SIG-M5 treated with dmso at 0.1 percent for 504 hours (cell line): Measurements from ENCODE around the gene MVB12B.

Experiments
- DNase-seq: peaks from one replicate; lab custom pipeline; 2025; ENCODE audit not compliant: unreplicated experiment; lab: John Stamatoyannopoulos, UW

Gene MVB12B

GRCh38 chr9:126488310-126488709 lies 161.7 kb downstream of the MVB12B start:
- no peak for DNase-seq

- no peak for DNase-seq
These were observed 162.3 kb downstream of the MVB12B start for GRCh38 chr9:126488881-126489404.

- no peak for DNase-seq
These were observed 163.1 kb downstream of the MVB12B start for GRCh38 chr9:126489581-126490213.

- no peak for DNase-seq
These were observed 163.6 kb downstream of the MVB12B start for GRCh38 chr9:126490214-126490631.

- peak; percentile 50 for DNase-seq
These were observed 164.4 kb downstream of the MVB12B start for GRCh38 chr9:126490871-126491567.

GRCh38 chr9:126491568-126491879 lies 164.9 kb downstream of the MVB12B start:
- DNase-seq, result no peak

- DNase-seq, result no peak
These were observed 165.3 kb downstream of the MVB12B start for GRCh38 chr9:126491949-126492348.

GRCh38 chr9:126494264-126494663 lies 167.6 kb downstream of the MVB12B start:
- DNase-seq, result no peak

- DNase-seq, result no peak
These were observed 168.1 kb downstream of the MVB12B start for GRCh38 chr9:126494746-126495145.

GRCh38 chr9:126495411-126496180 lies 169.0 kb downstream of the MVB12B start:
- no peak for DNase-seq

GRCh38 chr9:126496181-126496576 lies 169.6 kb downstream of the MVB12B start:
- DNase-seq, result no peak

- no peak for DNase-seq
These were observed 170.4 kb downstream of the MVB12B start for GRCh38 chr9:126496781-126497659.

- no peak for DNase-seq
These were observed 171.1 kb downstream of the MVB12B start for GRCh38 chr9:126497660-126498275.

- DNase-seq, result no peak
These were observed 171.7 kb downstream of the MVB12B start for GRCh38 chr9:126498331-126498730.

- DNase-seq, result no peak
These were observed 172.6 kb downstream of the MVB12B start for GRCh38 chr9:126499005-126499910.

- no peak for DNase-seq
These were observed 173.4 kb downstream of the MVB12B start for GRCh38 chr9:126499911-126500599.

GRCh38 chr9:126500600-126501382 lies 174.2 kb downstream of the MVB12B start:
- peak; percentile 45 for DNase-seq
